HG03095 (cell line): ENCODE data around the gene FYB1.

Source experiments
- ATAC-seq: cut with Tn5 transposase; IDR thresholded peaks from one replicate; pipeline ENCODE4 v1.9.1; 2021; ENCODE audit warnings: moderate library complexity; ENCODE audit not compliant: unreplicated experiment

Gene FYB1

GRCh38 chr5:39164529-39165402 lies 54.6 kb downstream of the FYB1 start:
- ATAC-seq, result no peak

DNA sequence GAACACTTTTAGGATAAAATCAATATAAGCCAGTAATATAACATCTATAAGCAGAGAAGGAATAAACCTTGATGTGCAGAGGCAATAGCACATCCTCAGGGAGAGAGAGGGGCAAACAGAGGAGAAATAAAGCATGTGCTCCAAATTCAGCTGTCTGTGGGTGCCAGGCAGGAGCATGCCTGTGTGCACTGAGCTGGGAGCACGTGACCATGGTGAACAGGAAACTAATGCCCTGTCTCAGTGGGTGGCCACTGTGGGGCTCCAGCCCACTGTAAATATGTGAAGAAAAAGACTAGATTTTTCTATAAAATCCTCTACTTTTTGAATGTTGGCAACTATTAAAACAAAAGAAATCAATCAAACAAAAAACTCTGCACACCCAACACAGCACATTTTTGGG lies 55.3 kb downstream of the FYB1 start:
- ATAC-seq, result no peak

DNA sequence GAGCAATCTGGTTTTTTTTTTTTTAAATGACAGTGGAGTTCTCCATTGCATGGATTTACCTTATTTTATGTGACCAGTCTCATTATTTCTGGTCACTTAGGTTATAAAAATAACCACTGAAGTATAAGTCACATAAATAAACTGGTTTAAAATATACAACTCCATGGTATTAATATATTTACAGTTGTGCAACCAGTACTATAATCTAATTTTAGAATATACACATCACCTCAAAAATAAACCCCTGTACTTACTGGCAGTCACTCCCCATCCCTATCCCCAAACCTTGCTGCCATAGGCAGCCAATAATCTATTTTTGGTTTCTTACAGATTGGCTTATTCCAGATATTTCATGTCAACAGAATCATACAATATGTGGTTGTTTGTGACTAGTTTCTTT lies 57.8 kb downstream of the FYB1 start:
- no peak for ATAC-seq

DNA sequence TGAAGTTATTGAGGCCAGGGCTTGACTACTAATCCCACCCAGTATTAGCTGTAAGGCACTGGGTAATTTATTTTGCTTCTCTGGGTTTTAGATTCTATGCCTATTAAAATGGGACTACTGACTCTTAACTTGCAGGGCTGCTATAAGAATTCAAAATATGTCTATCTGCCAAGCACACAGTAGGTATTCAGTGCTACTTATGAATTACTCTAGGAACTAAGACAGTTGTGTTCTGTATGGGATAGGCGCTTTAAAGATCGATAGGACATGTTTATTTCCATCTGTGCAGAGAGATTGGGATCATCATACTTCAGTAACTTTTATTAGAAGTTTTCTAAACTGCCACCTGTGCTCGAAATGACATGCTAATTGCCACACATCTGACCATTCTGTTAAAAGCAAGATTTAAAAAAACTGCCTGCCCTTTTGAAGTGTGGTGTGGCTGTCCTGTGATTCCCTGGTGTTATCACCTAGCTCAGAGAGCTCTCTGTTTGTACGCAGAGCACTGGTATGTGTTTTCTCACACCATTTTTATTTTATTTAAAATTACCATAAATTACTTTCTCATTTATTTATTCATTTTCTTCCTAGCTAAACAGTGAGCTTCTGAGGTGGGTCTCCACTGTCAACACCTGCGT lies 58.7 kb downstream of the FYB1 start:
- no peak for ATAC-seq

GRCh38 chr5:39159811-39160490 lies 59.4 kb downstream of the FYB1 start:
- no peak for ATAC-seq

DNA sequence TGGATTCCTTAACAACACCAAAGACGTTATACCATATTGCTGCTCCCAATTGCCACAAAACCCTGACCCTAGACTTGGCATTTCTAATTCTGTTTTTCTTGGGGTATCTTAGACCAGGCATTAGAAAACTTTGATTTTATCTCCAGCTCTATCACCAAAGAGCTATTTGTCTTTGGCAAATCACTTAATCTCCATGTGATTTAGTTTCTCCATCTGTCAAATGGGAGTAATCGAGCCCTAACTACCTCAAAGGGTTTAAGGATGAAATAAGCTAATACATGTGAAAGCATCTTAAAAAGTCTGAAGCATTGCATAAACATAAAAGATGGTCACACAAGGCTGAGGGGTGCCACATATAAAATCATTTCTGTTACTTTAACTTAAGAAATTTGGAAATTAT lies 60.6 kb downstream of the FYB1 start:
- no peak for ATAC-seq

GRCh38 chr5:39158127-39158593 lies 61.2 kb downstream of the FYB1 start:
- no peak for ATAC-seq

- ATAC-seq, result no peak
These were observed 61.7 kb downstream of the FYB1 start for GRCh38 chr5:39157701-39158100.

GRCh38 chr5:39156082-39156481 lies 63.3 kb downstream of the FYB1 start:
- ATAC-seq, result no peak

DNA sequence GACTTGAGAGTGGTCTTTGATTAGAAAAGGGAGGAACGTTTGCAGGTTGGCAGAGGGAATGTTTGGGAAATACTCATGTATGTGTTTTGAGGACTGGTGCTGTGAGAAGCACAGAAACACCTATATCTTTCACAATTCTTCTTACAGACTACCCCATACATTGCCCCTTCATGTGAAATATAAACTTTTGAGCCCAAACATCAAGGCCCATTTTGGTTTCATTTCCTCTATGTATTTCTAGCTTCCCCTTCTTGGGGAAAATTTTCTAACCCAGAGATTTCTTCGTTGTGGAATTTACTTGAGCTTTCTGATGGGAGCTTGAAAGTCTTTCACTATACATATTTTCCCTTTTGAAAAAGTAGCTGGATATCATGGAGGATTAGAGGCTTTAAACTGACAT lies 67.6 kb downstream of the FYB1 start:
- ATAC-seq, result no peak

- ATAC-seq, result no peak
These were observed 69.4 kb downstream of the FYB1 start for GRCh38 chr5:39149966-39150365.

- no peak for ATAC-seq
These were observed 70.3 kb downstream of the FYB1 start for GRCh38 chr5:39148983-39149534.

GRCh38 chr5:39146831-39147540 lies 72.4 kb downstream of the FYB1 start:
- ATAC-seq, result no peak

DNA sequence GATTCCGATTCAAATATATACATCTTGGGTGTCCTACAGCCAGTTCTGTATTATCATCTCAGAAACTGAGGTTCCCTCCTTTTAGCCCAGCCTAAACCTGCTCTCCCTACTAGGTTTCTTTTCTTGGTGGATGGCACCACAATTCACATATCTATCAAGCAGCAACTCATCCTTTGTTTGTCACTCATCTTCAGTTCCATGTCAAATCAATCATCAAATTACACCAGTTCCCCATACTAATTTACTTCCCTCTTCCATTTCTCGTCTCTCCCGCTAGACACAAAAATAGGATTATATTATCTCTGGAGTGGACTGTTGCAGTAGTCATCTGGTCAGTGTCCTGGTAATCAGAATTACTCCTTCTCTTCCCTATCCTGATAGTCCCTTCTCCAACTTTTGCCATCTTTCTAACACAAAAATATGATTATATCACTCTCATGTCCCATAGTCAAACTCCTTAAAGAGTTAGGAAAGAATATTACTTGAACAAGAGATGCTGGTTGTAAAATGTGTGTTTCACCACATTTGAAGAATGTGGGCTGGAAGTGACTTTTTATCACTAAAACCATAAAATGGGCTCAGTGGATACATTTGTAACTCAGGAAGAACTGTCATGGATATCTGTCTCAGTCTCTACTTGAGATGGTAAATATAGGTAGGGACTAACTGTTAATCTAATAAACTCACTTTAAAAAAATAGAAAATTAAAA lies 76.1 kb downstream of the FYB1 start:
- ATAC-seq, result no peak

GRCh38 chr5:39140558-39141168 lies 78.7 kb downstream of the FYB1 start:
- no peak for ATAC-seq

DNA sequence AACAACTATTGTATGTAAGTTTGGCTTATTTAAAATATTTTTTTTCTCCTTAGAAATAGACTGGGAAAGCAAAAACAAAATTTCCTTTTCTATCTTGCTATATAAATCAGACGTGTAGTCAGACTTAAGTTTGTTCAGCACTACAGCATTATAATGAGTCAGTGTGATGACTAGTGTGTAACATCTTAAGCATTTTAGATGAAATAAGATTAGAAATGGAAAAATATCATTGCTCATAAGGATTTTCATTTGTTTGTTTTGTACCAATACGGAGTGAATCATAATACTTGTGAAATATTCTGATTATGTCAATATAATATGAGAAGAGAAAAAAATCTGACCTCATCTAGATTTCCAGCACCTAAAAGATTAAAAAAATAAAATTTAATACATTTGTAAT lies 80.5 kb downstream of the FYB1 start:
- no peak for ATAC-seq

- ATAC-seq, result no peak
These were observed 81.4 kb downstream of the FYB1 start for GRCh38 chr5:39137819-39138451.

GRCh38 chr5:39137391-39137790 lies 82.0 kb downstream of the FYB1 start:
- ATAC-seq, result no peak

DNA sequence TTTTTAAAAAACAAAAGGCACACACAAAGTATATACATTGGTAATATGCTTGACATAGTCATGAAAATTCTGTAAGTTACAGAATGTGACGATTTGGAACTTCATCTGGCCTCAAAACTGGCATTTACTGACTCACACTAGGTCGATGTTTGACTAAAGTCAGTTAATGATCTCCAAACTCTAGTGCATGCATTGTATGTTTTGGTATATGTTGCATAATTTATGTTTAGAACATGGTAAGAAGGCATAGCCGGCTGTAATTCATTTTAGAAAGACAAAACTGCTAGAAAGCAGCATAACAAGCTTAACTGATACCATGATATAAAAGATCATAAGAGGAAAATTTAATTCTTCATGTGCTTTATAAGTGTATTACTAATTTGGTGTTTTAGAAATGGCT lies 86.6 kb downstream of the FYB1 start:
- no peak for ATAC-seq

GRCh38 chr5:39132128-39132447 lies 87.3 kb downstream of the FYB1 start:
- no peak for ATAC-seq
